SHP77 (cell line): Measurements from ENCODE around the gene C19orf38.
"Not testable (repeated sequence)": the region's sequence is repeated elsewhere in the genome, so short reads cannot be mapped to it uniquely, and the experiment has no call there.

Experiments used
- DNase-seq, 2 experiments: peaks; one replicate each; lab custom pipeline; 2025; lab: John Stamatoyannopoulos, UW

The C19orf38 gene

GRCh38 chr19:10876459-10877240, 28.4 kb downstream of the C19orf38 start:
- DNase-seq = no peak

- DNase-seq = not testable (repeated sequence)
Observed at GRCh38 chr19:10877608-10878007, 29.4 kb downstream of the C19orf38 start.

- DNase-seq = no peak
Observed at GRCh38 chr19:10878253-10878652, 30.0 kb downstream of the C19orf38 start.

GRCh38 chr19:10881403-10882107, 33.3 kb downstream of the C19orf38 start:
- no peak for DNase-seq

- DNase-seq = no peak
Observed at GRCh38 chr19:10882108-10882457, 33.9 kb downstream of the C19orf38 start.

- DNase-seq = no peak
Observed at GRCh38 chr19:10884274-10884673, 36.1 kb downstream of the C19orf38 start.

GRCh38 chr19:10885201-10886169, 37.3 kb downstream of the C19orf38 start:
- DNase-seq = no peak

GRCh38 chr19:10887616-10888367, 39.6 kb downstream of the C19orf38 start:
- DNase-seq = no peak

GRCh38 chr19:10888421-10888866, 40.2 kb downstream of the C19orf38 start:
- no peak for DNase-seq

GRCh38 chr19:10889880-10890279, 41.7 kb downstream of the C19orf38 start:
- no peak for DNase-seq

- no peak for DNase-seq
Observed at GRCh38 chr19:10891405-10892086, 43.3 kb downstream of the C19orf38 start.

- no peak for DNase-seq
Observed at GRCh38 chr19:10892256-10892655, 44.0 kb downstream of the C19orf38 start.

GRCh38 chr19:10894911-10895213, 46.6 kb downstream of the C19orf38 start:
- DNase-seq = no peak

- DNase-seq = no peak
Observed at GRCh38 chr19:10895363-10895762, 47.1 kb downstream of the C19orf38 start.

GRCh38 chr19:10895920-10896319, 47.7 kb downstream of the C19orf38 start:
- no peak for DNase-seq

- DNase-seq = peak; percentile 60 to 63
Observed at GRCh38 chr19:10896851-10897526, 48.8 kb downstream of the C19orf38 start.

GRCh38 chr19:10898633-10899032, 50.4 kb downstream of the C19orf38 start:
- no peak for DNase-seq

- DNase-seq = peak in 1 of 2 experiments; percentile 29
Observed at GRCh38 chr19:10899151-10899653, 51.0 kb downstream of the C19orf38 start.

GRCh38 chr19:10907925-10908324, 59.7 kb downstream of the C19orf38 start:
- no peak for DNase-seq

GRCh38 chr19:10908380-10908960, 60.3 kb downstream of the C19orf38 start:
- no peak for DNase-seq
